ENCODE measurements around the gene SKIL. TPM values are rescaled to one million over a fixed set of nuclear protein-coding genes. Genes with fewer than 3 reads are reported as not detected.
"Not testable (repeated sequence)": the region's sequence is repeated elsewhere in the genome, so short reads cannot be mapped to it uniquely, and the experiment has no call there.

The SKIL gene
- total RNA-seq, 1 experiment from 2014 or later, result 34.7 TPM

DNA sequence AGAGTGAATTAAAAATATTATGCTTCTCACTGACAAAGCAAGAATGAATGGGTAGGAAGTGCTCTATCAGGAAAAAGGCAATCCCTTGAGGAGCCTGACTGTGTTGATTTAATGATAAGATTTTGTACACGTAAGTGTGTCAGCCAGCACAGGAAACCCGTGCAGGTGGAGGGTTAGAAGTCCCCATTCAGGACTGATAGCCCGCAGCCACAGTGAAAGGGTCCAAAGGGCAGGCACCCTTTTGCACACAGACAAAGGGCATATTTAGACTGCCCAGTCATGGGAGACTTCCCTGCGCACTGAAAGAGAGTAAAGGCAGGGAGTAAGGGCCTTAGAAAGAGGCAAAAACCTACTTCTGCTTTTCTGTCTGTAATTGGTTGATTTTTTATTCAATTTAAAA lies 26.4 kb upstream of the SKIL start:
- Mint-ChIP-seq H3K27me3 (ENCODE audit: insufficient read depth, unreplicated experiment) (no peaks in the 10 kb centered on the region), H3K27ac (ENCODE audit: low read depth, unreplicated experiment) (no peak overlapping the region), H3K4me3 (ENCODE audit: unreplicated experiment) (no peak overlapping the region), H3K4me1 (ENCODE audit: insufficient read depth, unreplicated experiment) (peaks cover 11% of the 10 kb centered on the region), H3K36me3 (ENCODE audit: insufficient read depth, unreplicated experiment) (no peaks in the 10 kb centered on the region), H3K9me3 (ENCODE audit: unreplicated experiment) (no peaks in the 10 kb centered on the region)
- ChIA-PET CTCF (no interaction called here), POLR2A (no interaction called here)
- no TSS peak for BruUV-seq (replicated peaks)
- TF ChIP-seq, protein P1, sequence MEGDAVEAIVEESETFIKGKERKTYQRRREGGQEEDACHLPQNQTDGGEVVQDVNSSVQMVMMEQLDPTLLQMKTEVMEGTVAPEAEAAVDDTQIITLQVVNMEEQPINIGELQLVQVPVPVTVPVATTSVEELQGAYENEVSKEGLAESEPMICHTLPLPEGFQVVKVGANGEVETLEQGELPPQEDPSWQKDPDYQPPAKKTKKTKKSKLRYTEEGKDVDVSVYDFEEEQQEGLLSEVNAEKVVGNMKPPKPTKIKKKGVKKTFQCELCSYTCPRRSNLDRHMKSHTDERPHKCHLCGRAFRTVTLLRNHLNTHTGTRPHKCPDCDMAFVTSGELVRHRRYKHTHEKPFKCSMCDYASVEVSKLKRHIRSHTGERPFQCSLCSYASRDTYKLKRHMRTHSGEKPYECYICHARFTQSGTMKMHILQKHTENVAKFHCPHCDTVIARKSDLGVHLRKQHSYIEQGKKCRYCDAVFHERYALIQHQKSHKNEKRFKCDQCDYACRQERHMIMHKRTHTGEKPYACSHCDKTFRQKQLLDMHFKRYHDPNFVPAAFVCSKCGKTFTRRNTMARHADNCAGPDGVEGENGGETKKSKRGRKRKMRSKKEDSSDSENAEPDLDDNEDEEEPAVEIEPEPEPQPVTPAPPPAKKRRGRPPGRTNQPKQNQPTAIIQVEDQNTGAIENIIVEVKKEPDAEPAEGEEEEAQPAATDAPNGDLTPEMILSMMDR (IDR thresholded peaks at IDR 0.05; ENCODE audit: unreplicated experiment), result no peak
- intact Hi-C loops (cut with micrococcal nuclease), result no loop called here
- no peak for DNase-seq (ENCODE audit: unreplicated experiment)

DNA sequence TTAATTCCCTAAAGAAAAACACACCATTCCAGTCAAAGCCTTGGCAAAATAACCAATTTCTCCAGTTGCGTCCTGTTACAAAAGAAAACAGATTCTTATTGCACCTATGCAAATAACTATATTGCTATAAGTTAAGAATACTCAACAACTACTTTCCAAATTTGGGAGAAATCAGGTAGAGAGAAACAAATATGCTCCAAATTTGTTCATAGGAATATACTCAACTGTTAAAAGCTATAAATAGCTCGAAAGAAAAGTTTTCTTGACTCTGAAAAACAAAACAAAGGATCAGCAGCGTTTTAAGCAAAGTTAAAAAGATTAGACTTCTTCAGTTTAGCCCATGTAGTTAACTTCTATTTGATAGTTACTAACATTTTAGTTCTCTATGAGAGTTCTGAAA lies 20.1 kb upstream of the SKIL start:
- Mint-ChIP-seq H3K36me3 (ENCODE audit: insufficient read depth, unreplicated experiment) (no peaks in the 10 kb centered on the region), H3K27me3 (ENCODE audit: insufficient read depth, unreplicated experiment) (no peaks in the 10 kb centered on the region), H3K4me3 (ENCODE audit: unreplicated experiment) (no peak overlapping the region), H3K27ac (ENCODE audit: low read depth, unreplicated experiment) (no peak overlapping the region), H3K4me1 (ENCODE audit: insufficient read depth, unreplicated experiment) (peaks cover 5% of the 10 kb centered on the region), H3K9me3 (ENCODE audit: unreplicated experiment) (no peaks in the 10 kb centered on the region)
- no peak for DNase-seq (ENCODE audit: unreplicated experiment)
- BruUV-seq (replicated peaks), result no TSS peak
- intact Hi-C loops (cut with micrococcal nuclease), result no loop called here
- ChIA-PET CTCF (no interaction called here), POLR2A (no interaction called here)
- TF ChIP-seq, protein P1 (IDR thresholded peaks at IDR 0.05; ENCODE audit: unreplicated experiment), result no peak

DNA sequence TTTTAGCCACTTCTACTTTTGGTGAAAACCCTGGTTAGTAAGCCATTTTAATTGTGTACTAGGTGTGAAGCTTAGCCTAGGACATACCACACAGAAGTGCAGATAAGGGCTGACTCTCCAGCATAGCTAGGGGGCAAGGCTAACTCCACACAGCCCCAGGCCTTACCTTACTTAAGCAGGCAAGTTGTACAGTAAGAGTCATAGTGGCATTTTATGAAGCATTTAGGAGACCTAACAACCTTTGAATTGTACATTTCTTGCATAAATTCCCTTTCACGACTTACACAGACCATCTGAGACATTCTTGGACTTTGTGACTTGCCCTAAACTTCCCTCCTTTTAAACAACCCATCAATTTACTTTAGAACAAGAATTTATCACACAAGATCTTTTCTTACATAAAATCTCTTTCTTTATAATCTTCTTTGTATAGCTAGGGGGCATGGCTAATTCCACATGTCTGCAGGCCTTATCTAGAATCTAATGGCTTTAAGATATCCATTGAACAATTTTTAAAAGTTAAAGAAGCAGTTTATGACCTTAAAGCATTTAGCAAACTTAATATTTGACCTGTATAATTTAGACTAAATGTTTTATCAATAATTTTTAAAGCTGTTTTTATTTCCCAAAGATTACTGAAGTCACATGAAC lies 18.7 kb upstream of the SKIL start:
- intact Hi-C loops (cut with micrococcal nuclease), result no loop called here
- ChIA-PET CTCF (interaction anchor here (0.6 to 1.2 kb wide), 3 partner anchors 14 to 46 kb away, joined by 3 to 6 read pairs (median 5); no protein-coding TSS in a partner anchor), POLR2A (interaction anchor here (1.5 kb wide), 1 partner anchor 10 kb away, joined by 3 read pairs; no protein-coding TSS in a partner anchor)
- Mint-ChIP-seq H3K4me1 (ENCODE audit: insufficient read depth, unreplicated experiment) (peaks cover 5% of the 10 kb centered on the region), H3K4me3 (ENCODE audit: unreplicated experiment) (no peak overlapping the region), H3K9me3 (ENCODE audit: unreplicated experiment) (no peaks in the 10 kb centered on the region), H3K27me3 (ENCODE audit: insufficient read depth, unreplicated experiment) (no peaks in the 10 kb centered on the region), H3K27ac (ENCODE audit: low read depth, unreplicated experiment) (no peak overlapping the region), H3K36me3 (ENCODE audit: insufficient read depth, unreplicated experiment) (no peaks in the 10 kb centered on the region)
- no TSS peak for BruUV-seq (replicated peaks)
- DNase-seq (ENCODE audit: unreplicated experiment), result no peak
- TF ChIP-seq, protein P1 (IDR thresholded peaks at IDR 0.05; ENCODE audit: unreplicated experiment), result no peak

DNA sequence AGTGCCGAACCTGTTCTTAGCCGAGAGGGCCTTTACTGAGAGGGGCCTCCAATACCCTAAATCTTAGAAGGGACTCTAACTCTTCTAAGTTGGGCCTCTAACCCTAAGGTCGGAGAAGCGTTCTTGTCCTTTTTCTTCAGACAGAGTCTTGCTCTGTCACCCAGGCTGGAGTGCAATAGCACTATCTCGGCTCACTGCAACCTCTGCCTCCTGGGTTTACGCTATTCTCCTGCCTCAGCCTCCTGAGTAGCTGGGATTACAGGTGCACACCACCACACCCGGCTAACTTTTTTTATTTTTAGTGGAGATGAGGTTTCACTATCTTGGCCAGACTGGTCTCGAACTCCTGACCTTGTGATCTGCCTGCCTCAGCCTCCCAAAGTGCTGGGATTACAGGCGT lies 15.2 kb upstream of the SKIL start:
- H3K9me3 Mint-ChIP-seq (ENCODE audit: unreplicated experiment); DNase-seq (ENCODE audit: unreplicated experiment); POLR2A ChIA-PET; H3K27ac Mint-ChIP-seq (ENCODE audit: low read depth, unreplicated experiment); H3K4me1 Mint-ChIP-seq (ENCODE audit: insufficient read depth, unreplicated experiment); H3K27me3 Mint-ChIP-seq (ENCODE audit: insufficient read depth, unreplicated experiment); H3K36me3 Mint-ChIP-seq (ENCODE audit: insufficient read depth, unreplicated experiment); CTCF ChIA-PET; BruUV-seq (replicated peaks); H3K4me3 Mint-ChIP-seq (ENCODE audit: unreplicated experiment); intact Hi-C loops (cut with micrococcal nuclease): not testable (repeated sequence)

DNA sequence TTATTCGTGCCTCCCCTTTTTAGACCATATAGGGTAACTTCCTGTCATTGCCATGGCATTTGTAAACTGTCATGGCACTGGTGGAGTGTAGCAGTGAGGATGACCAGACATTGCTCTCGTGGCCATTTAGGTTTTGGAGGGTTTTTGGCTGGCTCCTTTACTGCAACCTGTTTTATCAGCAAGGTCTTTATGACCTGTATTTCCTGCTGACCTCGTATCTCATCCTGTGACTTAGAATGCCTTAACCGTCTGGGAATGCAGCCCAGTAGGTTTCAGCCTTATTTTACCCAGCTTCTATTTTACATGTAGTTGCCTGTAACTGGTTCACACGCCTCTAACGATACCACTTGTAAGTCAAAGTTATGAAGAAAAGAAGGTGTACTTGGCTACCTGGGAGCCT lies 13.7 kb upstream of the SKIL start:
- intact Hi-C loops (cut with micrococcal nuclease); H3K36me3 Mint-ChIP-seq (ENCODE audit: insufficient read depth, unreplicated experiment); H3K27me3 Mint-ChIP-seq (ENCODE audit: insufficient read depth, unreplicated experiment); H3K9me3 Mint-ChIP-seq (ENCODE audit: unreplicated experiment); H3K4me1 Mint-ChIP-seq (ENCODE audit: insufficient read depth, unreplicated experiment); H3K4me3 Mint-ChIP-seq (ENCODE audit: unreplicated experiment); BruUV-seq (replicated peaks); DNase-seq (ENCODE audit: unreplicated experiment); H3K27ac Mint-ChIP-seq (ENCODE audit: low read depth, unreplicated experiment): not testable (repeated sequence)
- POLR2A ChIA-PET, result interaction anchor here (2.9 kb wide), 1 partner anchor 13 kb away, joined by 9 read pairs; the partner anchor contains the start of gene SKIL
- CTCF ChIA-PET, result interaction anchor here (0.5 kb wide), 1 partner anchor 49 kb away, joined by 3 read pairs; no protein-coding TSS in a partner anchor
